GOT3 (cell line): ENCODE data around the gene WAPL.

Source experiments
- DNase-seq: peaks from one replicate; lab custom pipeline; 2025; ENCODE audit warnings: mixed read lengths; lab: John Stamatoyannopoulos, UW

The WAPL gene

GRCh38 chr10:86524225-86524962 is 2.8 kb upstream of the WAPL start:
- no peak for DNase-seq

DNA sequence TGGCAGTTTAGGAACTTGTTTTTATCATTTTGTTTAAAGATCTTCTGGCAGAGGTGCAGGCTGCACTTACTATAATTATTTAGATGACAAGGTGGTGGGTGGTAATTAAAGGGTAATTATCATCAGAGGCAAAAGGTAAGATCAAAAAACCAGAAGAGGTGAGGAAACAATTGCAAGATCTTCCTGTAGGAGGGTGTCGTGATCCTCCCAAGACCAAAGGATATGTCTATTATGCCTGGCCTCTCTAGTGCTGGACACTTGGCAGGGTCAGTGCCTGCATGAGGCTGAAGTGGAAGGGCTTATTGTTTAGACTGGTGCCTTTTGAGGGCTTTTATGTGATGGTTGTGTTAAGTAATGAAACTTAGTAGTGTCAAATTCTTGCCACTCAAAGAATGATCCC is 1.8 kb upstream of the WAPL start:
- no peak for DNase-seq

GRCh38 chr10:86522510-86522855 is 891 bp upstream of the WAPL start:
- DNase-seq = no peak

DNA sequence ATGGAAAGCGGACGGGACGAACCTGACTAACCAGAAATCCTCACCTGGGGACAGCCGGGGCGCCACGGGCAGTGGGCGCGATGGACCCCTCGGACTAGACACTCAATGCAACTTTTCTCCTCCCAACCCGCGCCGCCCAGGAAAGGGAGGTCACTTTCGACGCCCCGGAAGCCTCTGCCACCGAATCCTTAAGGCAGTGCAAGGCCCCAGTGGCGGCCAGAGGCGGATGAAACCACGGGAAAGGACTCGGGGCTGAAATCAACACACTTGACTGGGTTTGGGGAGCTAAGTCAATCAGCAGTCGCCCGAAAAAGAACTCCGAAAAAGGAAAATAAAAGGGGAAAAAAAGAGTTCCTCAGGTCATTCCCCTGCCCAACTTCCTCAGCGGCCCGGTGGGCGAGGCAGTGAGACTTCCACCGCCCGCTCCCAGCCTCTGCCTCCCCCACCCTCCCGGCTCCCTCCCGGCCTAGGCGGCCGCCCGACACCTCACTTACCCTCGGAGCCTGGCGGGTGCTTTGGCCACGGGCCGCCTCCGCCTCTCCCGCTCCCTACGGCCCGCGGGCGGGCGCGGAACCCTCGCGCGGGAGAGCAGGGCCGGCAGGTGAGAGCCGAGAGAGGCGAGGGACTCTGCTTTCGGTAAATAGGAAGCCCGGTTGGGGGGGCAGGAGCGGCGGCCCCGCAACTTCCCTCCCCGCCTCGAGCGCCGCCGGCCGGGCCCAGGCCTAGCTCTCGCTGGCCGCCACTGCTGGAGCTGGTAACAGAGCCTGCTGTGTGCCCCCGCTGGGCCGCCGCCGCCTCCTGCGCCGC is 518 bp downstream of the WAPL start:
- DNase-seq = no peak

GRCh38 chr10:86518781-86519180 is 2.8 kb downstream of the WAPL start:
- DNase-seq = no peak

DNA sequence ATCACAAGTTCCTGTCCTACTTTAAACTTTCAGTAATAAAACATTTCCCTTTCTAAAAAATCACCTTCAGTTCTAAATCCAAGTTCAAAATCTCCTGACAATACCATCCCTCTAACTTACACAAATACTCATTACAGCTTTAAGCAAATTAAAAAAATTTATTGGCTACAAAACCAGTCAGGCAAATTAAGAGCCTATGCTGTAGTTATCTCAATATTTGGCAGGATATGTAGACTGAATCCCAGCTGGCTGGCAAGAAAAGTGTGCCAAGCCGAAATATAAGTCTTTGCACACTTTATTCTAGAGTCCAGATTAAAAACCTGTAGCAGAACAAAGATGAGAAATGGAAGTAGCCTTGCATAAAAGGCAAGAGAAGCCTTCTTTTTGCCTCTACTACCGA is 9.5 kb downstream of the WAPL start:
- no peak for DNase-seq

DNA sequence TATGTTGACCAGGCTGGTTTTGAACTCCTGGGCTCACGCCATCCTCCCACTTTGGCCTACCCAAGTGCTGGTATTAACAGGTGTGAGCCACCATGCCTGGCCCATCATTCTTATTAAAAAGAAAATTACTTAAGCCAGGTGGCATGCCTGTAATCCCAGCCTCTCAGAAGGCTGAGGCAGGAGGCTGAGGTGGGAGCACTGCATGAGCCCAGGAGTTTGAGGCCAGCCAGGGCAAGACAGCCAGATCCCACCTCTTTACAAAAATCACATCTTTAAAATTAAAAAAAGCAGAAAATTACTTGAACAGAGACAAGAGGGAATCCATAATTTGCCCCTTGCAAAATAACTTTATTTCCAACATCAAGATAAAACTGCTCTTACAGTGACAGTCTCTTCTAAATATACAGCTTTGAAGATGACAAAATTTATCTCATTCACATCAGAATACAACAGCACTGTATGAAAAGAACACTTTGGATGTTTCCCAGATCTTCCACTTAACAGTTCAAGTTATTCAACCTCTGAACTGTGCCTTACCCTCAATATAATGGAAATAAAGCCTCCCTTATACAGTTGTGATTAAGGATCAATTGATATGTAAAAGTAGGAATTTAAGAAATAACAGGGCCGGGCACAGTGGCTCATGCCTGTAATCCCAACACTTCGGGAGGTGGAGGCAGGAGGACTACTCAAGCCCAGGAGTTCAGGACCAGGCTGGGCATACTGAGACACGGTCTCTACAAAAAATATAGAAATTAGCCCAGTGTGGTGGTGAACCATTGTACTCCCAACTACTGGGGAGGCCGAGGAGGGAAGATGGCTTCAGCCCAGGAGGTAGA is 10.3 kb downstream of the WAPL start:
- DNase-seq = no peak

DNA sequence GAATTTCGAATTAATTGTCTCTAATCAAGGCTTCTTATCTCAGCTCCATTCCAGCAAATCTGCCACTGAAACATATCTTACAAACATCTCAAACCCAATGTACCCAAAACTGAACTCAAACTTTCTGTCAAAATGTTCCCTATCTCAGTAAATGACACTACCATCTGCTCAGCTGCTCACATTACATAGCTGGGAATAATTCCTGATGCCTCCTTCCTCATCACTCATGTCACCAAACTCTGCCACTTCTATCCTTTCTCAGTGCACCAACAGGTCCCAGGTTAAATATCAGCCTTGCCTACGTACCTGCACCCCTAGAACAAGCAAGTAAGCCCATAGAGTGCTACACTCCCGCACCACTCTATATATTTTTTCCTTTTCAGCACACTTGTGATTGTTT is 12.4 kb downstream of the WAPL start:
- no peak for DNase-seq

- no peak for DNase-seq
These were observed 13.4 kb downstream of the WAPL start for GRCh38 chr10:86508217-86508616.

- DNase-seq = no peak
These were observed 15.1 kb downstream of the WAPL start for GRCh38 chr10:86506499-86506898.

DNA sequence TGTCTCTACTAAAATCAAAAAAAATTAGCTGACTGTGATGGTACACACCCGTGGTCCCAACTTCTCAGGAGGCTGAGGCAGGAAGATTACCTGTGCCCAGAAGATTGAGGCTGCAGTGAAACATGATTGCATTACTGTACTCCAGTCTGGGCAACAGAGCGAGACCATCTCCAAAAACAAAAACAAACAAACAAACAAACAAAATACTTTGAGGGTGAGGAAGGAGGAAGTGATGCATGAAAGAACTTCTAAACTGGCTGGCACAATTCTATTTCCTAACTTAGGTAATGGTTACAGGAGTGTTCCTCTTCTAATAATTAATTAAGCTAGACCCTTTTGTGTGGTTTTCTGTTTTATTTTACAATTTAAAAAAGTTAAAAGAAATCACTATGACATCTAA is 15.5 kb downstream of the WAPL start:
- DNase-seq = no peak

DNA sequence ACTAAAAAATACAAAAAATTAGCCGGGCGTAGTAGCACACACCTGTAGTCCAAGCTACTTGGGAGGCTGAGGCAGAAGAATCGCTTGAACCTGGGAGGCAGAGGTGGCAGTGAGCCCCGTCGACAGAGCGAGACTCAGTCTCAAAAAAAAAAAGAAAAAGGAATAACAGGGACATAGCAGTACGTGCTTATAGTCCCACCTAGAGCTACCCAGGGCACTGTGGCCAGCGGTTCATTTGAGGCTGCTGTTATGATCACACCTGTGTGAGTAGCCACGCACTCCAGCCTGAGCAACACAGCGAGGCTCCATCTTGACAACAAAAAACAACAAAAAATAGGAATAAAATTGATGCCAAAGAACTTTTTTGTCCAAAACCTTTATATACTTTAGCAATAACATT is 17.1 kb downstream of the WAPL start:
- no peak for DNase-seq

GRCh38 chr10:86500846-86501245 is 20.7 kb downstream of the WAPL start:
- no peak for DNase-seq

GRCh38 chr10:86498598-86498997 is 23.0 kb downstream of the WAPL start:
- no peak for DNase-seq

DNA sequence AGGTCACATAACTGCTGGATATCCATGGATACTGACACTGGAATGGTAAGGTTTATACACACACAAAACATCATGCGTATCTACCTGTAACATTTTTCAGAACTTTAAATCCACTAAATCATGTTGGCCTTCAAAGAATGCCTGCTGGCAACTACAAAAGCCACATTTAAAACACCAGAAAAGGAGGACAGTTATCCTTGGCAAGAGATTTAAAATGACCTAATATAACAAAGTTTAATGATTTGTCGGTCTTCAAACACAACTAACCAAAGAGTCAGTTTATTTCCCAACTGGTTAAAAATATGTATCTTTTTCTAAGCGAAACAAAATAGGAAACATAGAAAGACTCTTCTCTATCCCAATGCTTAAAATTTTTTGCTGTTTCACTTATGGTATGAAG is 24.0 kb downstream of the WAPL start:
- no peak for DNase-seq

DNA sequence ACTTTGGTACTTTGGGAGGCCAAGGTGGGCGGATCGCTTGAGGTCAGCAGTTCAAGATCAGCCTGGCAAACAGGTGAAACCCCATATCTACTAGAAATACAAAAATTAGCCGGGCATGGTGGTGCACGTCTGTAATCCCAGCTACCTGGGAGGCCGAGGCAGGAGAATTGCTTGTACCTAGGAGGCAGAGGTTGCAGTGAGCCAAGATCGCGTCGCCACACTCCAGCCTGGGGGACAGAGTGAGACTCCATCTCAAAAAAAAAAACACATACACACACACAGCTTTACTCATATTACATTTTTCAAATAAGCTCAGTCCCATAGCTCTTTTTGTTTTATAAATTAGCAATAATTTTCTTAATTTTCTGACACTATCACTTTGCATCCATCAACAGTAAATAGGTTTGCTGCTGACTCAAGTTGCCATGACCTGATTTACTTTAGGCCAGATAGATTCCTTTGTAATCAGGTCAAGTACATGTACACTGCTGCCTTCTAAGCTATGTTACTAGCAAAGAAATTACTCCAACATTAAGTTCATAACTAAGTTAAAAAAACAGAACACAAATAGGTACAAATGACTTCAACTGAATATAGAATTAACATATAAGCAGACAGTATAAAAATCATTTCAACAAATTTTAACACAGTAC is 31.5 kb downstream of the WAPL start:
- no peak for DNase-seq

- DNase-seq = no peak
These were observed 32.4 kb downstream of the WAPL start for GRCh38 chr10:86489071-86489810.

DNA sequence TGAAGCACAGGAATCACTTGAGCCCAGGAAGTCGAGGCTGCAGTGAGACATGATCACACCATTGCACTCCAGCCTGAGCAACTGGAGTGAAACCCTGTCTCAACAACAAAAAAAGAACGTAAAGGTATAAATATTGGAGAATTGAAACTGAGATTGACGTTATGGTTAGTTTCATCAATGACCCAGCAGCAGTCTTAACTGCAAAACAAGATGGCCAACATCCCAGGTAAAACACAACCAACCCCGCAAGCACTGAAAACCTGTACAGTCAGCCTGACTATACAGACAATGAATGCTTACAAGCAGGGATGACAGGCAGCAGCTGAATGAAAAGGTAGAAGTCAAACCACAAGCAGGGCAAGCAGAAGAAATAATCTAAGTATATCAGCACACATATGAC is 34.7 kb downstream of the WAPL start:
- DNase-seq = no peak

DNA sequence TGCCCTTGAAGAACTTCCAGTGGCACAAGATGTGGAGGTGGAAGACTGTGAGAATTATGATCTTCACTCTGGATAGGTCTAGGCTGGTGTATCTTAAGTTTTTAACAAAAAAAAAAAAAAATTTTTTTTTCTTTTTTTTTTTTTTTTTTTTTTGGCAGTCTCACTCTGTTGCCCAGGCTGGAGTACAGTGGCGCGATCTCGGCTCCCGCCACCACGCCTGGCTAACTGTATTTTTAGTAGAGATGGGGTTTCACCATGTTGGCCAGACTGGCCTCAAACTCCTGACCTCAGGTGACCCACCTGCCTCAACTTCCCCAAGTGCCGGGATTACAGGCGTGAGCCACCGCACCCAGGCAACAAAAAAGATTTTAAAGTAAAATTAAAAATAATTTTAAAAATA is 37.9 kb downstream of the WAPL start:
- DNase-seq = no peak

DNA sequence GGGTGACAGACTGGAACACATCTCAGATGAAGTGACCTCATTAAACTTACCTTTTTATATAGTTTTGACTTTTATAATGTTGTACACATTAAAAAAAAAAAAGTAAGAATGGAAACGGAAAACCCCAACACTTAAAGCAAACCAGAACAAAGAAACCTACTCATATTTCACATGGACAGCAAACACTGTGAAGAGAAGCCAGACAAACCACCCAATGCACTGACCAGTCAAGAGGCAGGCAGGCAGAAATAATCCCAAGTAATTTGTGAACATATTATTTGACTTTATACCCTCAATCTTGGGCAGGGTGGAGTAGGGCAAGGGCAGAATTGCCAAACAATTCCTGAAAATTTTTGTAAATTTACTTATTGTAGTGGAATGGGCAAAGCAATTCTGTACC is 39.8 kb downstream of the WAPL start:
- DNase-seq = no peak

DNA sequence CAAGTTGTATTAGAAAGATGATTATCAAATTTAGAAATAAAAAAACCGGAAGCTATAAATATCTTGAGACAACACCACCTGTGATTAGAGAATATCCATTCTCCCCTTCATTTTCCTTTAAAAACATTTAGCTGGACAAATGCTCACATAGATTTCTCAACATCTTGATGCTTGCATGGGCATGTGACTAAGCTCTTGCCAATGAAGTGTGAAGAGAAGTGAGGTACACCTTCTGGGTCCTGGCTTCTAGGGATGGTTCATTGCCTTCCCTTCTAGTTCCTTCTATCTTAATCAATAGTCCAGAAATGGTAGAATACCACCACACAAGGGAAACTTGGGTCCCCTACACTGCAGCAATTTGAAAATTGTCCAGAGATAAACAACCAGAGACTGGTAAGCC is 41.0 kb downstream of the WAPL start:
- DNase-seq = no peak

- DNase-seq = no peak
These were observed 49.5 kb downstream of the WAPL start for GRCh38 chr10:86472061-86472460.
